Adrenal gland (tissue), 5 donors: ENCODE results near the gene CSTPP1.

Experiments used
- POLR2A ChIP-seq, 2 donors: fragments of 450-650 bp; IDR thresholded peaks; one replicate each; pipeline ENCODE4 v1.6.1; 2017; ENCODE audit warnings: antibody characterized with exemption in 2 of 2, mild to moderate bottlenecking in 2 of 2, moderate library complexity in 1 of 2
- TF ChIP-seq, protein P1 (sequence below), 6 experiments: fragments of 450-650 bp in 4 of 6; fragments of 200-600 bp in 2 of 6; sonication (generic) in 1 of 6; IDR thresholded peaks; 1 replicate in 5 of 6; 2 replicates in 1 of 6; pipeline versions ENCODE4 v1.5.1 to v1.8.0; 2016 to 2021; ENCODE audit warnings: antibody characterized with exemption in 6 of 6, mild to moderate bottlenecking in 2 of 6, moderate library complexity in 1 of 6
- donor health status: DM: no; HTN: no; CAD: no.

DNA sequence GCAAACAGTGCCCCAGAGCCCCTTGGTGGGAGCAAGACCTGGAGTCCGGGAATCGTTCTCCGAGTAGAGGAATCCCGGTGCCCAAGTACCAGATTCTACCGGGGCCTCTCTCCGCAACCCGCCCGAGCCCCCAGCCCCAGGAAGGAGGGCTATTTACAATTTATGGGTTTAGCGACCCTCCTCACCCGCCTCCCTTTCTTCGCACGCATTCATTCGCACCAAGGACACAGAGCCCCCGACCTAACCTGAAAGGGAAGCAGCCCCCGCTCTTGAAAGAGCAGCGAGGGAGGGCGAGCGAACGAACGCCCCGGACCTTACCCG, 18.8 kb upstream of the CSTPP1 start:
- TF ChIP-seq, protein P1, sequence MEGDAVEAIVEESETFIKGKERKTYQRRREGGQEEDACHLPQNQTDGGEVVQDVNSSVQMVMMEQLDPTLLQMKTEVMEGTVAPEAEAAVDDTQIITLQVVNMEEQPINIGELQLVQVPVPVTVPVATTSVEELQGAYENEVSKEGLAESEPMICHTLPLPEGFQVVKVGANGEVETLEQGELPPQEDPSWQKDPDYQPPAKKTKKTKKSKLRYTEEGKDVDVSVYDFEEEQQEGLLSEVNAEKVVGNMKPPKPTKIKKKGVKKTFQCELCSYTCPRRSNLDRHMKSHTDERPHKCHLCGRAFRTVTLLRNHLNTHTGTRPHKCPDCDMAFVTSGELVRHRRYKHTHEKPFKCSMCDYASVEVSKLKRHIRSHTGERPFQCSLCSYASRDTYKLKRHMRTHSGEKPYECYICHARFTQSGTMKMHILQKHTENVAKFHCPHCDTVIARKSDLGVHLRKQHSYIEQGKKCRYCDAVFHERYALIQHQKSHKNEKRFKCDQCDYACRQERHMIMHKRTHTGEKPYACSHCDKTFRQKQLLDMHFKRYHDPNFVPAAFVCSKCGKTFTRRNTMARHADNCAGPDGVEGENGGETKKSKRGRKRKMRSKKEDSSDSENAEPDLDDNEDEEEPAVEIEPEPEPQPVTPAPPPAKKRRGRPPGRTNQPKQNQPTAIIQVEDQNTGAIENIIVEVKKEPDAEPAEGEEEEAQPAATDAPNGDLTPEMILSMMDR (IDR thresholded peaks at IDR 0.05) = no peak
- no peak for TF ChIP-seq POLR2A (IDR thresholded peaks at IDR 0.05)
